HepG2 (cell line): ENCODE measurements around the gene UBR1. TPM values are rescaled to one million over a fixed set of nuclear protein-coding genes. Genes with fewer than 3 reads are reported as not detected.

Experiments used
- ATAC-seq: fragments of 200-7000 bp; cut with Tn5 transposase; 3 replicates; pipeline ENCODE4 v1.9.1; 2020; ENCODE audit warnings: mild to moderate bottlenecking, moderate library complexity
- BruUV-seq: library from RNA; stranded (reverse); fragments of 400-500 nt; replicated peaks from 2 replicates; lab custom pipeline; 2021; lab: Mats Ljungman, UMichigan
- CTCF ChIA-PET: fragments of 300-600 bp; formaldehyde crosslinking; extraction: SDS; loops from one replicate; lab custom pipeline; 2021; ENCODE audit warnings: low total read pairs, inconsistent platforms, low intra/inter-chr PET ratio; lab: Yijun Ruan, JAX
- POLR2A ChIA-PET: fragments of 350-600 bp; sonication (Branson Sonifier 250); formaldehyde crosslinking; loops from one replicate; lab custom pipeline; 2020; ENCODE audit warnings: antibody characterized with exemption, inconsistent platforms; lab: Yijun Ruan, JAX
- DNase-seq: peaks from one replicate; pipeline ENCODE4 v3.0.0-alpha.2; 2015; ENCODE audit warnings: low spot score
- FAIRE-seq: peaks from 3 replicates; lab custom pipeline; 2011; peaks lifted over from hg19 to GRCh38; lab: Jason Lieb, UNC
- H2AFZ ChIP-seq: one replicate; pipeline ENCODE4 v1.6.1; 2011; ENCODE audit warnings: low read length, inconsistent platforms
- H3K27ac ChIP-seq: fragments of 300-600 bp; 3 replicates; pipeline ENCODE4 v1.8.0; 2011; ENCODE audit warnings: mixed run types, mild to moderate bottlenecking, mixed read lengths, low read length, inconsistent platforms; ENCODE audit not compliant: insufficient read depth; ENCODE audit errors: extremely low read length
- H3K27me3 ChIP-seq, 2 experiments: fragments of 200-600 bp in 1 of 2; 2 replicates in 1 of 2; 3 replicates in 1 of 2; pipeline versions ENCODE4 v1.6.0 to v1.8.0; 2011; ENCODE audit warnings: low read length in 2 of 2, mild to moderate bottlenecking in 2 of 2, moderate library complexity in 2 of 2, inconsistent platforms in 1 of 2; ENCODE audit not compliant: insufficient read depth in 2 of 2, control insufficient read depth in 1 of 2
- H3K36me3 ChIP-seq, 2 experiments: fragments of 200-600 bp in 1 of 2; replicated peaks in 1 of 2; 2 replicates in 1 of 2; 3 replicates in 1 of 2; pipeline versions ENCODE4 v1.5.1 to v1.8.0; 2011; ENCODE audit warnings: low read length in 2 of 2, inconsistent platforms in 1 of 2; ENCODE audit not compliant: insufficient read depth in 2 of 2, control insufficient read depth in 1 of 2
- H3K4me1 ChIP-seq: 2 replicates; pipeline ENCODE4 v1.5.1; 2012; ENCODE audit warnings: low read length, inconsistent platforms; ENCODE audit not compliant: insufficient read depth
- H3K4me2 ChIP-seq: 2 replicates; pipeline ENCODE4 v1.6.0; 2011; ENCODE audit warnings: low read depth, low read length, inconsistent platforms
- H3K4me3 ChIP-seq, 3 experiments: fragments of 200-600 bp in 1 of 3; sonication (generic), shearing (Covaris generic) in 1 of 3; replicated peaks in 1 of 3; 2 replicates each; pipeline ENCODE4 v1.5.1; 2011 to 2016; ENCODE audit warnings: low read length in 3 of 3, inconsistent platforms in 2 of 3, low read depth in 2 of 3, mild to moderate bottlenecking in 2 of 3, control low read depth in 1 of 3, mixed read lengths in 1 of 3; ENCODE audit not compliant: insufficient read depth in 1 of 3
- H3K79me2 ChIP-seq: one replicate; pipeline ENCODE4 v1.6.1; 2011; ENCODE audit warnings: low read length, inconsistent platforms; ENCODE audit not compliant: insufficient read depth
- H3K9ac ChIP-seq: 2 replicates; pipeline ENCODE4 v1.6.0; 2011; ENCODE audit warnings: mild to moderate bottlenecking, low read depth, low read length, inconsistent platforms; ENCODE audit not compliant: insufficient read depth
- H3K9me3 ChIP-seq: 2 replicates; pipeline ENCODE4 v1.5.1; 2012; ENCODE audit warnings: mild to moderate bottlenecking, low read length
- H4K20me1 ChIP-seq: 2 replicates; pipeline ENCODE4 v1.6.0; 2011; ENCODE audit warnings: inconsistent platforms, mild to moderate bottlenecking, low read length, moderate library complexity; ENCODE audit not compliant: insufficient read depth
- CEBPB ChIP-seq: IDR thresholded peaks from 2 replicates; pipeline ENCODE4 v1.6.1; 2011; ENCODE audit warnings: low read depth, low read length, improper control_type of control experiment, borderline replicate concordance
- HNF1A ChIP-seq, 2 experiments: sonication (generic) in 1 of 2; formaldehyde crosslinking in 1 of 2; IDR thresholded peaks; 2 replicates each; pipeline versions ENCODE4 v1.4.0 to v1.6.1; 2016 to 2020; ENCODE audit warnings: borderline replicate concordance in 1 of 2, low read depth in 1 of 2, mild to moderate bottlenecking in 1 of 2, missing genetic modification reagents in 1 of 2
- NFYC ChIP-seq: IDR thresholded peaks from 2 replicates; pipeline ENCODE4 v1.6.1; 2016; ENCODE audit warnings: missing genetic modification reagents, missing compliant biosample characterization
- NR1H2 ChIP-seq: sonication (generic); formaldehyde crosslinking; IDR thresholded peaks from 2 replicates; pipeline ENCODE4 v1.8.1; 2022; ENCODE audit warnings: low read depth, missing genetic modification reagents, borderline replicate concordance
- REXO4 ChIP-seq: sonication (generic); formaldehyde crosslinking; IDR thresholded peaks from 2 replicates; pipeline ENCODE4 v1.8.0; 2022; ENCODE audit warnings: missing genetic modification reagents, mild to moderate bottlenecking, borderline replicate concordance
- ZBTB44 ChIP-seq: sonication (generic); formaldehyde crosslinking; IDR thresholded peaks from 2 replicates; pipeline ENCODE4 v1.4.0; 2020; ENCODE audit warnings: missing genetic modification reagents
- ZMYM3 ChIP-seq: sonication (generic); formaldehyde crosslinking; IDR thresholded peaks from 2 replicates; pipeline ENCODE4 v1.5.1; 2020; ENCODE audit warnings: mild to moderate bottlenecking, missing genetic modification reagents
- ZNF841 ChIP-seq: sonication (generic); formaldehyde crosslinking; IDR thresholded peaks from 2 replicates; pipeline ENCODE4 v1.8.1; 2023; ENCODE audit warnings: missing genetic modification reagents, borderline replicate concordance
- WGBS: methylation state at CpG from one replicate; pipeline ENCODE4 v1.1.6; 2017; ENCODE audit warnings: low lambda C conversion rate; 5-methylcytosine and 5-hydroxymethylcytosine counted together
- in situ Hi-C: cut with HindIII; loops from 2 replicates; pipeline ENCODE4 v1.10.0; 2017; ENCODE audit warnings: low pct_unique_long_range_greater_than_20kb; ENCODE audit not compliant: extremely low pct_ligation_motif_present
- intact Hi-C: fragments of 100-400 bp; cut with micrococcal nuclease; formaldehyde crosslinking; loops from one replicate; pipeline ENCODE4 v1.10.0; 2022; ENCODE audit not compliant: unreplicated experiment
- polyA plus RNA-seq, 8 experiments: library from polyadenylated mRNA; depleted of rRNA in 3 of 8; stranded (reverse) in 7 of 8; unstranded in 1 of 8; fragments of >200 nt; fragmentation: Illumina TruSeq in 4 of 8; extraction: Trizol in 4 of 8; gene quantifications; 2 replicates each; pipeline versions ENCODE4 v1.2.1 to v1.2.3, GENCODE V29; 2011 to 2016; ENCODE audit warnings: low read depth in 4 of 8, missing spikeins in 1 of 8, mixed read lengths in 1 of 8; ENCODE audit not compliant: insufficient read depth in 1 of 8
- total RNA-seq, 5 experiments: library from RNA; depleted of rRNA; stranded (reverse); fragments of >200 nt; fragmentation: Illumina TruSeq; extraction: Trizol; gene quantifications; 2 replicates each; pipeline ENCODE4 v1.2.3, GENCODE V29; 2016; ENCODE audit warnings: low read depth in 1 of 5
- TF ChIP-seq, protein P1 (sequence below): sonication (generic); formaldehyde crosslinking; IDR thresholded peaks from 2 replicates; pipeline ENCODE4 v1.8.0; 2022; ENCODE audit warnings: missing genetic modification reagents, mild to moderate bottlenecking, inconsistent platforms, borderline replicate concordance

UBR1 gene
- total and polyA plus RNA-seq, 2 of the 13 experiments (the other 11 are each of a cell fraction or from before 2014, with no cell fraction given): 6.4 to 18.0 TPM

- FAIRE-seq: no peak
- H3K36me3 ChIP-seq: peaks cover 4 to 19% of the 10 kb centered on the region in 2 experiments; a peak in 4 of 5 replicates
- H3K4me2 ChIP-seq: no peak overlapping the region
- H3K79me2 ChIP-seq: peaks cover 42% of the 10 kb centered on the region
- CTCF ChIA-PET: no interaction called here
- no peak for TF ChIP-seq REXO4 (CRISPR knock-in tag)
- peak; percentile 72; the same call in 1 of the 2 replicates for TF ChIP-seq CEBPB
- H3K27me3 ChIP-seq: no peaks in the 10 kb centered on the region
- no peak for DNase-seq
- no peak overlapping the region for H2AFZ ChIP-seq
- no peak overlapping the region for H3K27ac ChIP-seq
- H3K9me3 ChIP-seq: no peaks in the 10 kb centered on the region
- BruUV-seq: no TSS peak
- no peak for ATAC-seq
- no peak overlapping the region for H3K4me3 ChIP-seq
- intact Hi-C loops (no loop called here), in situ Hi-C loops (no loop called here)
- H3K9ac ChIP-seq: no peak overlapping the region
- no peaks in the 10 kb centered on the region for H4K20me1 ChIP-seq
- over 99% methylated on average over 10 of the region's 10 CpGs for WGBS
- peaks cover 19% of the 10 kb centered on the region for H3K4me1 ChIP-seq
- POLR2A ChIA-PET: no interaction called here
Observed at GRCh38 chr15:43099105-43099845, 6.6 kb downstream of the UBR1 start.

DNA sequence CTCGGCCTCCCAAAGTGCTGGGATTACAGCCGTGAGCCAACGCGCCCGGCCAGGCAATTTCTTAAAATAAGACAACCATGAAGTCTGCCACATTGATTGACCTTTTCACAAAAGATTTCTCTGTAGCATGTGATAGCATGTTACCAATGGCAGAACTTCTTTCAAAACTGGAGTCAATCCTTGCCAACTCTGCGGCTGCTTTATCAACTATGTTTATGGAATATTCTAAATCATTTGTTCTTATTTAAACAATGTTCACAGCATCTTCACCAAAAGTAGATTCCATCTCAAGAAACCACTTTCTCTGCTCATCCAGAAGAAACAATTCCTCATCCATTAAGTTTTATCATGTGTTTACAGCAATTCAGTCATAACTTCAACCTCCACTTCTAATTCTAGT lies 9.4 kb downstream of the UBR1 start:
- FAIRE-seq: no peak
- intact Hi-C loops: no loop called here
- Histone ChIP-seq H3K27me3 (no peaks in the 10 kb centered on the region), H3K79me2 (peaks cover 26% of the 10 kb centered on the region), H3K27ac (no peak overlapping the region), H3K4me2 (no peak overlapping the region), H2AFZ (no peak overlapping the region), H3K9me3 (no peaks in the 10 kb centered on the region), H3K4me1 (peaks cover 7% of the 10 kb centered on the region), H4K20me1 (no peaks in the 10 kb centered on the region), H3K4me3 (no peak overlapping the region), H3K9ac (no peak overlapping the region), H3K36me3 (peaks cover 4 to 14% of the 10 kb centered on the region in 2 experiments; a peak in 4 of 5 replicates)
- ChIA-PET CTCF (no interaction called here), POLR2A (no interaction called here)
- no TSS peak for BruUV-seq
- in situ Hi-C loops: no loop called here
- WGBS: 97% methylated on average over 6 of the region's 6 CpGs
- no peak for DNase-seq
- ATAC-seq: no peak
- TF ChIP-seq ZBTB44 (CRISPR knock-in tag) (no peak), ZMYM3 (CRISPR knock-in tag) (no peak), NFYC (CRISPR knock-in tag) (no peak), HNF1A (IDR thresholded peaks at IDR 0.05; ENCODE audit: low read depth) (no peak), HNF1A (CRISPR knock-in tag; IDR thresholded peaks at IDR 0.05; ENCODE audit: borderline replicate concordance) (no peak), ZNF841 (CRISPR knock-in tag) (no peak), NR1H2 (CRISPR knock-in tag) (no peak)
- TF ChIP-seq, protein P1, sequence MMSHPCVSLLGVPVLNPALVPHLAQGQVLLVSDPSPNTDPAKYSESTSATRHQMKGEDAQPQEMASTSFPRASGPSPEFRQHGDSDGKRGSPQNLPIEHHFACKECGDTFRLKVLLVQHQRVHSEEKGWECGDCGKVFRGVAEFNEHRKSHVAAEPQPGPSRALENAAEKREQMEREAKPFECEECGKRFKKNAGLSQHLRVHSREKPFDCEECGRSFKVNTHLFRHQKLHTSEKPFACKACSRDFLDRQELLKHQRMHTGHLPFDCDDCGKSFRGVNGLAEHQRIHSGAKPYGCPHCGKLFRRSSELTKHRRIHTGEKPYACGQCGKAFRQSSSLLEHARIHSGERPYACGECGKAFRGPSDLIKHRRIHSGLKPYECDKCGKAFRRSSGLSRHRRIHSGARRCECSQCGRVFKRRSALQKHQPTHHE (CRISPR knock-in tag): no peak
